ENCODE measurements around the gene ABCF2. TPM values are rescaled to one million over a fixed set of nuclear protein-coding genes. Genes with fewer than 3 reads are reported as not detected.

ABCF2 gene
- total RNA-seq, 1 experiment from 2014 or later, result 55.5 TPM

- peak; percentile 51 for ATAC-seq
- no peak overlapping the region for H3K27ac ChIP-seq (ENCODE audit: low read length)
- peak overlapping the region; percentile 69 for H3K4me3 ChIP-seq (ENCODE audit: low read length)
- ChIA-PET CTCF (no interaction called here), POLR2A (ENCODE audit: unreplicated experiment) (interaction anchor here (0.6 kb wide), 1 partner anchor 75 kb away, joined by 3 read pairs; no protein-coding TSS in a partner anchor)
- intact Hi-C loops (cut with micrococcal nuclease), result no loop called here
- H3K9me2 ChIP-seq (replicated peaks; ENCODE audit: low read length), result no peaks in the 10 kb centered on the region
- H3K9ac ChIP-seq (ENCODE audit: low read length), result peak overlapping the region; percentile 54
- DNase-seq, result peak; percentile 29
- H3K4me2 ChIP-seq (ENCODE audit: low read length), result peak overlapping the region; percentile 93
- no peak for TF ChIP-seq CTCF (conservative IDR thresholded peaks at IDR 0.05; ENCODE audit: low read depth, low read length)
- H3F3A ChIP-seq (ENCODE audit: low read length, unreplicated experiment), result no peaks in the 10 kb centered on the region
- no peaks in the 10 kb centered on the region for H3K9me3 ChIP-seq (ENCODE audit: low read length)
- peaks cover 4% of the 10 kb centered on the region for H3K4me1 ChIP-seq (ENCODE audit: insufficient read depth, low read length)
- 0 out of 2 replicates have a peak, but pooled peaks cover 3% of the 10 kb centered on the region for H3K27me3 ChIP-seq (ENCODE audit: low read length)
- no peaks in the 10 kb centered on the region for H3K79me2 ChIP-seq (ENCODE audit: low read length)
- BruUV-seq (replicated peaks), result TSS peak; percentile 28
- H2AFZ ChIP-seq (ENCODE audit: low read length), result peak overlapping the region; percentile 87
- no peaks in the 10 kb centered on the region for H3K36me3 ChIP-seq (ENCODE audit: low read depth, low read length)
- no peaks in the 10 kb centered on the region for H4K20me1 ChIP-seq (ENCODE audit: low read length)
These were observed 24.9 kb upstream of the ABCF2 start for GRCh38 chr7:151251689-151252560.

DNA sequence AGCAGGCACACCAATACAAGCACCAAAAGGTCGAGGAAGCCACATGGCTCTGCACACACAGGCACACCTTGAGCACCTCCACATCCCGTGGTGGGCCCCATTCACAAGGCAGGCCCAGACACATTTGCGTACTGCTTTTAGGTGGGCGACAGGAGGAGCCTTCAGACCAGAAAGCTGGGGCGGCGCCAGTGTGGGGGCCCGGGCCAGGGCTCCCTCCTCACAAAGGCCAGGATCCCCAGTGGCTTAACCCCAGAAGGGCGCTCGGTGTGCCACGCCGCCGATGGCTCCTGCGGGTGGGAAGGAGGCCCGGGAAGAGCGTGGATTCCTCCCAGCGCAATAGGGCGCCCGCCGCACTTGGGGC is 24.3 kb upstream of the ABCF2 start:
- ATAC-seq, result no peak
- CTCF ChIA-PET, result no interaction called here

More for the DNA sequence above, 24.3 kb upstream of the ABCF2 start:
- no peaks in the 10 kb centered on the region for H3K9me2 ChIP-seq (replicated peaks; ENCODE audit: low read length)
- H3K4me3 ChIP-seq (ENCODE audit: low read length), result peak overlapping the region; percentile 56; the same call in 1 of the 2 replicates
- no peaks in the 10 kb centered on the region for H3F3A ChIP-seq (ENCODE audit: low read length, unreplicated experiment)
- BruUV-seq (replicated peaks), result no TSS peak
- no peak for DNase-seq
- H3K9ac ChIP-seq (ENCODE audit: low read length), result no peak overlapping the region
- H4K20me1 ChIP-seq (ENCODE audit: low read length), result no peaks in the 10 kb centered on the region
- H2AFZ ChIP-seq (ENCODE audit: low read length), result peak overlapping the region; percentile 47
- POLR2A ChIA-PET (ENCODE audit: unreplicated experiment), result no interaction called here
- H3K4me1 ChIP-seq (ENCODE audit: insufficient read depth, low read length), result peaks cover 4% of the 10 kb centered on the region
- no peak overlapping the region for H3K27ac ChIP-seq (ENCODE audit: low read length)
- H3K79me2 ChIP-seq (ENCODE audit: low read length), result no peaks in the 10 kb centered on the region
- no peaks in the 10 kb centered on the region for H3K27me3 ChIP-seq (ENCODE audit: low read length)
- intact Hi-C loops (cut with micrococcal nuclease), result no loop called here
- no peaks in the 10 kb centered on the region for H3K9me3 ChIP-seq (ENCODE audit: low read length)
- peak overlapping the region; percentile 70 for H3K4me2 ChIP-seq (ENCODE audit: low read length)
- H3K36me3 ChIP-seq (ENCODE audit: low read depth, low read length), result no peaks in the 10 kb centered on the region
- no peak for TF ChIP-seq CTCF (conservative IDR thresholded peaks at IDR 0.05; ENCODE audit: low read depth, low read length)
- TF ChIP-seq EZH2 (IDR thresholded peaks at IDR 0.05; ENCODE audit: low read length, unreplicated experiment), result no peak
- no peak for TF ChIP-seq EZH2phosphoT487 (IDR thresholded peaks at IDR 0.05; ENCODE audit: borderline replicate concordance, low read length)

Measured in PC-3 (cell line).